HuH-7.5 (cell line): ENCODE measurements around the gene PCDHA6.
"Not testable (repeated sequence)": the region's sequence is repeated elsewhere in the genome, so short reads cannot be mapped to it uniquely, and the experiment has no call there.

Source experiments
- DNase-seq: peaks from one replicate; pipeline ENCODE4 v3.0.0; 2011; ENCODE audit warnings: low spot score

PCDHA6 gene

DNA sequence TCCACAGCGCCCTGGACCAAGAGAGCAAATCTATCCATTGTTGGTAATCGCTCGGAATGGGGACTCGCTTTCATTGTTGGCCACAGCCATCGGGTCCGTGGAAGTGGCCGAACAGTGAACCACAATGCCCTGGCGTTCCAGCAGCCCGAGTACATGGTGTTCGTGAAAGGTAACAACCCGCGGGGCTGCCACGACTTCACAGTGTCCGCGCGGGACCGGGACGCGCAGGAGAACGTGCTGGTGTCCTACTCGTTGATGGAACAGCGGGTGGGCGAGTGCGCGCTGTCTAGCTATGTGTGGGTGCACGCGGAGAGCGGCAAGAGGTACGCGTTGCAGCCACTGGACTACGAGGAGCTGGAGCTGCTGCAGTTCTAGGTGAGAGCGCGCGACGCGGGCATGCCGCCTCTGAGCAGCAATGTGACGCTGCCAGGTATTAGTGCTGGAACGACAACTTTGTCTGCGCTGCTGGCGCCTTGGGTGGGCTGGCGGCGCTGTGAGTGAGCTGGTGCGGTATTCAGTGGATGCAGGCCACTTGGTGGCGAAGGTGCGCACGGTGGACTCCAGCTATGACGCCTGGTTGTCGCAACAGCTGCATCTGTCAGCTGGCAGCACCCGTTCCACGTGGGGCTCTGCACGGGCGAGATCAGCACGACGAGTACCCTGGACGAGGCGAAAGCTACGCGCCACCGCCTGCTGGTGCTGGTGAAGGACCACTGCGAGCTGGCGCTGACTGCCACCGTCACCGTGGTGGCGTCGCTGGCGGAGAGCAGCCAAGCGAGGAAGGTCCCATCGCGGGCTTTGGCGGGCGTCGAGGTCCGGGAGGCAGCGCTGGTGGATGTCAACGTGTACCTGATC is 34.9 kb downstream of the PCDHA6 start:
- no peak for DNase-seq

DNA sequence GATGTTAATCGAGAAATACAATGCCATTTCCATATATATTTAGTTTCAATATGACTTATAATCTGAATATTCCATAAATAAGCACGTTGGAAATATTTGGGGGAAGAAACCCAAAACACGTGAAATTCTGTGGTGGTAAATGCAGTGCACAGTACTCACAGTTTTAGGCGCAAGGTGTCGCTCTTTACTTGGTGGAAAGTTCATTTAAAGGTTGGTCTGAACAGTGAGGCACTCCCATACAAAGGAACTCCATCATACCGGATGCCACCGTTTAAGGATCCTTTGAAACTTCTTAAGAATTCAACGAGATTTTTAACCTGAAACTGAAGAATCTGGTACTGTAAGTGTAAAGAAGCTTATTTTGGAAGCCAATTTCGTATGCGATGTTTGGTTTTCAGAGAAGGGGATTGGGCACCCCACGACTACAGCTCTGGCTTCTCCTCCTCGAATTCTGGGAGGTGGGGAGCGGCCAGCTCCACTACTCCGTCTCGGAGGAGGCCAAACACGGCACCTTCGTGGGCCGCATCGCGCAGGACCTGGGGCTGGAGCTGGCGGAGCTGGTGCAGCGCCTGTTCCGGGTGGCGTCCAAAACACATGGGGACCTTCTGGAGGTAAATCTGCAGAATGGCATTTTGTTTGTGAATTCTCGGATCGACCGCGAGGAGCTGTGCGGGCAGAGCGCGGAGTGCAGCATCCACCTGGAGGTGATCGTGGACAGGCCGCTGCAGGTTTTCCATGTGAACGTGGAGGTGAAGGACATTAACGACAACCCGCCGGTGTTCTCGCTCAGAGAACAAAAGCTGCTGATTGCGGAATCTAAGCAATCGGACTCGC is 41.2 kb downstream of the PCDHA6 start, which contains the start of gene PCDHA11:
Gene PCDHA11, plus strand, starts transcription at position 237 of the 834 bp plus-strand sequence. Its CDS starts 147 bp downstream, at position 384.
- DNase-seq = peak; percentile 66

DNA sequence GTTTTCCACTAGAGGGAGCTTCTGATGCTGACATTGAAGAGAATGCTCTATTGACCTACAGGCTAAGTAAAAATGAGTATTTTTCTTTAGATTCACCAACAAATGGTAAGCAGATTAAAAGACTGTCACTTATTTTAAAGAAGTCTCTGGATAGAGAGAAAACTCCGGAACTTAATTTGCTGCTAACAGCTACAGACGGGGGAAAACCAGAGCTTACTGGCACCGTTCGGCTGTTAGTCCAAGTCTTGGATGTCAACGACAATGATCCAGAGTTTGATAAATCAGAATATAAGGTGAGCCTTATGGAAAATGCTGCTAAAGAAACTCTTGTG is 41.8 kb downstream of the PCDHA6 start:
- no peak for DNase-seq

DNA sequence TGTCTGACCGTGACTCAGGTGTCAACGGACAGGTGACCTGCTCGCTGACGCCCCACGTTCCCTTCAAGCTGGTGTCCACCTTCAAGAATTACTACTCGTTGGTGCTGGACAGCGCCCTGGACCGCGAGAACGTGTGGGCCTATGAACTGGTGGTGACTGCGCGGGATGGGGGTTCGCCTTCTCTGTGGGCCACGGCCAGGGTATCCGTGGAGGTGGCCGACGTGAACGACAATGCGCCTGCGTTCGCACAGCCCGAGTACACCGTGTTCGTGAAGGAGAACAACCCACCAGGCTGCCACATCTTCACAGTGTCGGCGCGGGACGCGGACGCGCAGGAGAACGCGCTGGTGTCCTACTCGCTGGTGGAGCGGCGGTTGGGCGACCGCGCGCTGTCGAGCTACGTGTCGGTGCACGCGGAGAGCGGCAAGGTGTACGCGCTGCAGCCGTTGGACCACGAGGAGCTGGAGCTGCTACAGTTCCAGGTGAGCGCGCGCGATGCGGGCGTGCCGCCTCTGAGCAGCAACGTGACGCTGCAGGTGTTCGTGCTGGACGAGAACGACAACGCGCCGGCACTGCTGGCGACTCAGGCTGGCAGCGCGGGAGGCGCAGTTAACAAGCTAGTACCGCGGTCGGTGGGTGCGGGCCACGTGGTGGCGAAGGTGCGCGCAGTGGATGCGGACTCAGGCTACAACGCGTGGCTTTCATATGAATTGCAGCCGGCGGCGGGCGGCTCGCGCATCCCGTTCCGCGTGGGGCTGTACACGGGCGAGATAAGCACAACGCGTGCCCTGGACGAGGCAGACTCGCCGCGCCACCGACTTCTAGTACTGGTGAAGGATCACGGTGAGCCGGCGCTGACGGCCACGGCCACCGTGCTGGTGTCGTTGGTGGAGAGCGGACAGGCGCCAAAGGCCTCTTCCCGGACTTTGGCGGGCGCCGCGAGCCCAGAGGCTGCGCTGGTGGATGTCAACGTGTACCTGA is 42.8 kb downstream of the PCDHA6 start:
- no peak for DNase-seq

DNA sequence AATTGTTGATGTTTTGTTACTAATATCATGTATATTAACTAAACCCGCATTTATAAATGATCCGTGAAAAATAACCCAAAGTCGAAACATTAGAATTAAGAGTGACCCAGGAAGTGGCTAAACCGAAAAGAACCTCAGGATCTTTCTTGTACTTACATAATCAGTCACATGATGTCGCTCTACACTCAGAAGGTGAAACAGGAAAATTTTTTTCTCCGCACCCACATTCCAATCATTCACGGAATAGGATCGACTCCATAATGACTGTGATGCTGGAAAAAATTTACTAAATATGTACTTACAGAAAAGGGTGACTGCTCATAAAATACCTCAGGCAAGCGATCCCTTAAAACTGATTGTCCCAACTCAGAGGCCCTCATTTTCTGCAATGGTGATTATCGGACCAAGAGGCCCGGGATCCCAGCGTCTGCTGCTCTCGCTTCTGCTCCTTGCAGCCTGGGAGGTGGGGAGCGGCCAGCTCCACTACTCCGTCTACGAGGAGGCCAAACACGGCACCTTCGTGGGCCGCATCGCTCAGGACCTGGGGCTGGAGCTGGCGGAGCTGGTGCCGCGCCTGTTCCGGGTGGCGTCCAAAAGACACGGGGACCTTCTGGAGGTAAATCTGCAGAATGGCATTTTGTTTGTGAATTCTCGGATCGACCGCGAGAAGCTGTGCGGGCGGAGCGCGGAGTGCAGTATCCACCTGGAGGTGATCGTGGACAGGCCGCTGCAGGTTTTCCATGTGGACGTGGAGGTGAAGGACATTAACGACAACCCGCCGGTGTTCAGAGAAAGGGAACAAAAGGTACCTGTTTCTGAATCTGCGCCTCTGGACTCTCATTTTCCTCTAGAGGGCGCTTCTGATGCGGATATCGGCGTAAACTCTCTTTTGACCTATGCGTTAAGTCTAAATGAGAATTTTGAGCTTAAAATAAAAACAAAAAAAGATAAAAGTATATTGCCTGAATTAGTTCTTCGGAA is 47.6 kb downstream of the PCDHA6 start, which contains the start of gene PCDHA12:
Gene PCDHA12, plus strand, starts transcription at position 224 of the 981 bp plus-strand sequence. Its CDS starts 165 bp downstream, at position 389.
- DNase-seq = no peak

DNA sequence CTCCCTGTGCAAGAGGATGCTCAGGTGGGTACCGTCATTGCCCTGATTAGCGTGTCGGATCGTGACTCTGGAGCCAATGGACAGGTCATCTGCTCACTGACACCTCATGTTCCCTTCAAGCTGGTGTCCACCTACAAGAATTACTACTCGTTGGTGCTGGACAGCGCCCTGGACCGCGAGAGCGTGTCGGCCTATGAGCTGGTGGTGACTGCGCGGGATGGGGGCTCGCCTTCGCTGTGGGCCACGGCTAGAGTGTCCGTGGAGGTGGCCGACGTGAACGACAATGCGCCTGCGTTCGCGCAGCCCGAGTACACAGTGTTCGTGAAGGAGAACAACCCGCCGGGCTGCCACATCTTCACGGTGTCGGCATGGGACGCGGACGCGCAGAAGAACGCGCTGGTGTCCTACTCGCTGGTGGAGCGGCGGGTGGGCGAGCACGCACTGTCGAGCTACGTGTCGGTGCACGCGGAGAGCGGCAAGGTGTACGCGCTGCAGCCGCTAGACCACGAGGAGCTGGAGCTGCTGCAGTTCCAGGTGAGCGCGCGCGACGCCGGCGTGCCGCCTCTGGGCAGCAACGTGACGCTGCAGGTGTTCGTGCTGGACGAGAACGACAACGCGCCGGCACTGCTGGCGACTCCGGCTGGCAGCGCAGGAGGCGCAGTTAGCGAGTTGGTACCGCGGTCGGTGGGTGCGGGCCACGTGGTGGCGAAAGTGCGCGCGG is 48.9 kb downstream of the PCDHA6 start:
- DNase-seq = not testable (repeated sequence)

DNA sequence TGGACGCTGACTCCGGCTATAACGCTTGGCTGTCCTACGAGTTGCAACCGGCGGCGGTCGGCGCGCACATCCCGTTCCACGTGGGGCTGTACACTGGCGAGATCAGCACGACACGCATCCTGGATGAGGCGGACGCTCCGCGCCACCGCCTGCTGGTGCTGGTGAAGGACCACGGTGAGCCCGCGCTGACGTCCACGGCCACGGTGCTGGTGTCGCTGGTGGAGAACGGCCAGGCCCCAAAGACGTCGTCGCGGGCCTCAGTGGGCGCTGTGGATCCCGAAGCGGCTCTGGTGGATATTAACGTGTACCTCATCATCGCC is 49.5 kb downstream of the PCDHA6 start:
- no peak for DNase-seq
